T-helper 2 cell treated with Interferon-gamma antibody and Interleukin-4, amounts not matched to agents 5 μg/mL and 100 μg/mL, for 36 hours (primary cell): Measurements from ENCODE around the gene PARD3B.
A peak's percentile ranks its signal among the peaks of the same experiment; 100 is the strongest.

Source experiments
- DNase-seq: peaks from one replicate; pipeline ENCODE4 v3.0.0; 2021; ENCODE audit warnings: low spot score
- H3K27ac Mint-ChIP-seq: one replicate; pipeline ENCODE4 v1.8.0; 2021; ENCODE audit warnings: mild to moderate bottlenecking, mixed read lengths
- H3K27me3 Mint-ChIP-seq: one replicate; pipeline ENCODE4 v1.8.0; 2021; ENCODE audit warnings: low read depth, mixed read lengths
- H3K36me3 Mint-ChIP-seq: one replicate; pipeline ENCODE4 v1.8.0; 2021; ENCODE audit warnings: low read depth, mixed read lengths
- H3K4me1 Mint-ChIP-seq: one replicate; pipeline ENCODE4 v1.8.0; 2021; ENCODE audit warnings: low read depth, mixed read lengths
- H3K4me3 Mint-ChIP-seq: one replicate; pipeline ENCODE4 v1.8.0; 2022; ENCODE audit warnings: mild to moderate bottlenecking, moderate library complexity, mixed read lengths
- H3K9me3 Mint-ChIP-seq: one replicate; pipeline ENCODE4 v1.8.0; 2021; ENCODE audit warnings: mixed read lengths

The PARD3B gene

GRCh38 chr2:204772546-204772945 lies 227.3 kb downstream of the PARD3B start:
- no peak overlapping the region for H3K27ac Mint-ChIP-seq
- H3K4me1 Mint-ChIP-seq = no peaks in the 10 kb centered on the region
- no peak for DNase-seq
- H3K27me3 Mint-ChIP-seq = peaks cover 30% of the 10 kb centered on the region
- no peaks in the 10 kb centered on the region for H3K9me3 Mint-ChIP-seq
- H3K36me3 Mint-ChIP-seq = no peaks in the 10 kb centered on the region
- H3K4me3 Mint-ChIP-seq = no peak overlapping the region

DNA sequence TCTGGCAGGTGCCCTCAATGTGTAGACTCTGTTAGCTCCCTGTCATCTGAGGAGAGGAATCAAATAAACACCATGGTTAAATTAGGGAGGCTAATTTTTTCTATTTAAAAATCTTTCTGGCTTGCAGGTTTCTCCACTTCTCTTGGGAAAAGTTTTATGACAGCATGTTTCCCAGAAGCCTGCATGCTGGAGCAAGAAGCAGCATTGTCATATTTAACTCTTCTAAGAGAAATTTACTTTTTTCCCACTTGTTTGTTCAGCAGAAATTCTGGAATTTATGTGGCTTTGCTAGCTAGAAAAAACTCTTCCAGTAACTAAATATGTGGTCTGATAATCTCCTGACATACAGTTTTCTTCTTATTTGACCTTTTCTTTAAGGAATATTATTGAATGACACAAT lies 230.5 kb downstream of the PARD3B start:
- Mint-ChIP-seq H3K4me3 (no peak overlapping the region), H3K4me1 (no peaks in the 10 kb centered on the region), H3K9me3 (no peaks in the 10 kb centered on the region), H3K36me3 (no peaks in the 10 kb centered on the region), H3K27me3 (peaks cover 25% of the 10 kb centered on the region), H3K27ac (no peak overlapping the region)
- no peak for DNase-seq

DNA sequence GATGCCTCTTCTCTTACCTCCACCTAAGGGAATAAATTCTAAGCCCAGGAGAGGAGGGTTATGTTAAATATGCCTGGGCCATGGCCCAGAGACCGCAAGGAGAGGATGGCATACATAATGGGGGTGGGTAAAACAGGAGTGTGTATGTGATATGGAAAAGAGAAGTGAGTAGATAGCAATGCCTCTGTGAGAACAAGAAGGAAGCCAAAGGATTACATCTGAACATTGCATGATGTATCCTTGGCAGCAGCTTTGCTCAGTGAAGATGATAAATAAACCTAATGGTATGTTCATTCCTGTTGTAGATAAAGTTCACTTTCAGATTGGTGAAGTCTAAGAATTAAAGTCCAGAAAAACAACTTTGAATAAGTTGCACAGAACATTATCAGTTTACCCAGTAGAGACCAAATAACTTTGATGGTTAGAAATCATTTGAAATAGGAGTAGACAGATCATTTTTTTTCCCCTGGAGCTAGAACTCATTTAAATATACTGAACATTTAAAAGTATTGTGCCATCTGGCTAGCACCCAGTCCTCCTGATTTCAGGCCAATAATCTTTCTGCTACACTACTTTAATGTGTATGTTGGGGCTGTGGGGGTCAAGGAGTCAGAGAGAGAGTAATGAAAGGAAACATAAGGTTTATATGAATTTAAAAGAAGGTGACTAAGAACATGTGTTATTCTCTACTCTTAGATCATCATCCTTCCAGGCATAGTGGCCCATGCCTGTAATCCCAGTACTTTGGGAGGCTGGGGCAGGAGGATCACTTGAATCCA lies 231.7 kb downstream of the PARD3B start:
- no peaks in the 10 kb centered on the region for H3K9me3 Mint-ChIP-seq
- no peaks in the 10 kb centered on the region for H3K4me1 Mint-ChIP-seq
- no peaks in the 10 kb centered on the region for H3K36me3 Mint-ChIP-seq
- peaks cover 24% of the 10 kb centered on the region for H3K27me3 Mint-ChIP-seq
- no peak overlapping the region for H3K27ac Mint-ChIP-seq
- DNase-seq = no peak
- H3K4me3 Mint-ChIP-seq = no peak overlapping the region

DNA sequence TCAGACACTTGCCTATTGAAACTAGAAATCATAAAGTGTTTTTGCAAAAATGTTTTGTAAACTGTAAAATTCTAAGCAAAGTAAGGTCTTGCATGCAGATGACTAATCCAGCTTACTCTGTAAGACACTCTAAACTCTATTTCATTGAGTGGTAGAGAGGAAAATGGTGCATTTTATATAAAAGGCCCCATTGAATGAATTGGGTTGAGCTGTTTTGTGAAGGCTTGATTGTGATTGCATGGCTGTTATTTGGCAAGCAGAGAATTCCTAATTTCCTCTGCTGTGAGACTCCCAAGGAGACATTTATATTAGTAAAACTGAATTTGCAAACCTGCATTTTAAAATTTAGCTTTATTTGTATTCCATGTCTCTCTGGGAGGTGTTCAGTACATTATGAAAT lies 234.5 kb downstream of the PARD3B start:
- Mint-ChIP-seq H3K27me3 (peaks cover 12% of the 10 kb centered on the region), H3K27ac (no peak overlapping the region), H3K4me1 (no peaks in the 10 kb centered on the region), H3K4me3 (no peak overlapping the region), H3K36me3 (no peaks in the 10 kb centered on the region), H3K9me3 (no peaks in the 10 kb centered on the region)
- no peak for DNase-seq

GRCh38 chr2:204781941-204782340 lies 236.7 kb downstream of the PARD3B start:
- no peaks in the 10 kb centered on the region for H3K9me3 Mint-ChIP-seq
- no peaks in the 10 kb centered on the region for H3K4me1 Mint-ChIP-seq
- H3K27me3 Mint-ChIP-seq = peaks cover under 1% of the 10 kb centered on the region
- H3K4me3 Mint-ChIP-seq = no peak overlapping the region
- DNase-seq = no peak
- H3K27ac Mint-ChIP-seq = no peak overlapping the region
- no peaks in the 10 kb centered on the region for H3K36me3 Mint-ChIP-seq

- Mint-ChIP-seq H3K4me1 (peaks cover 2% of the 10 kb centered on the region), H3K9me3 (no peaks in the 10 kb centered on the region), H3K27me3 (peaks cover 18% of the 10 kb centered on the region), H3K36me3 (no peaks in the 10 kb centered on the region), H3K27ac (no peak overlapping the region), H3K4me3 (no peak overlapping the region)
- no peak for DNase-seq
Observed at GRCh38 chr2:204790076-204790475, 244.8 kb downstream of the PARD3B start.

- Mint-ChIP-seq H3K4me3 (no peak overlapping the region), H3K4me1 (peaks cover 4% of the 10 kb centered on the region), H3K36me3 (no peaks in the 10 kb centered on the region), H3K9me3 (no peaks in the 10 kb centered on the region), H3K27ac (no peak overlapping the region), H3K27me3 (peaks cover 24% of the 10 kb centered on the region)
- DNase-seq = no peak
Observed at GRCh38 chr2:204791230-204791629, 246.0 kb downstream of the PARD3B start.

GRCh38 chr2:204794624-204795023 lies 249.3 kb downstream of the PARD3B start:
- Mint-ChIP-seq H3K4me3 (no peak overlapping the region), H3K27ac (no peak overlapping the region), H3K4me1 (peaks cover 5% of the 10 kb centered on the region), H3K9me3 (no peaks in the 10 kb centered on the region), H3K36me3 (no peaks in the 10 kb centered on the region), H3K27me3 (peaks cover 25% of the 10 kb centered on the region)
- DNase-seq = no peak

- Mint-ChIP-seq H3K27me3 (peaks cover 28% of the 10 kb centered on the region), H3K9me3 (peaks cover 5% of the 10 kb centered on the region), H3K4me1 (peaks cover 5% of the 10 kb centered on the region), H3K36me3 (no peaks in the 10 kb centered on the region), H3K27ac (no peak overlapping the region), H3K4me3 (no peak overlapping the region)
- DNase-seq = no peak
Observed at GRCh38 chr2:204795156-204795555, 249.9 kb downstream of the PARD3B start.

GRCh38 chr2:204796581-204796980 lies 251.3 kb downstream of the PARD3B start:
- Mint-ChIP-seq H3K4me3 (no peak overlapping the region), H3K27ac (no peak overlapping the region), H3K4me1 (peaks cover 5% of the 10 kb centered on the region), H3K36me3 (no peaks in the 10 kb centered on the region), H3K9me3 (peaks cover 11% of the 10 kb centered on the region), H3K27me3 (peaks cover 33% of the 10 kb centered on the region)
- DNase-seq = peak; percentile 15

DNA sequence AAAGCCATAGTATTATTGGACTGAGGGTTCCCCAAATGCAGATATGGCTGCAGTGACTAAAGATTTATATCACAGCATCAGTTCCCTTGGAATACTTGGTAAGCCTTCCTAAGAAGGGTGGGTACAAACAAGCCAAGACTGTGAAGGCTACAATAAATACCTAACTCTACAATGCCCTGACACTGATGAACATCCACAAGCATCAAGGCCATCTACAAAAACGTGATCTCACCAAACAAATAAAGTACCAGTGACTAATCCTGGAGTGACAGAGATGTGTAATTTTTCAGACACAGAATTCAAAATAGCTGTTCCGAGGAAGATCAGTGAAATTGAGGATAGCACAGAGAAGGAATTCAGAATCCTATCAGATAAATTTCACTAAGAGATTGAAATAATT lies 254.5 kb downstream of the PARD3B start:
- Mint-ChIP-seq H3K4me1 (peaks cover 22% of the 10 kb centered on the region), H3K9me3 (peaks cover 25% of the 10 kb centered on the region), H3K36me3 (peaks cover 6% of the 10 kb centered on the region), H3K27me3 (peaks cover 20% of the 10 kb centered on the region), H3K27ac (no peak overlapping the region), H3K4me3 (no peak overlapping the region)
- DNase-seq = no peak

DNA sequence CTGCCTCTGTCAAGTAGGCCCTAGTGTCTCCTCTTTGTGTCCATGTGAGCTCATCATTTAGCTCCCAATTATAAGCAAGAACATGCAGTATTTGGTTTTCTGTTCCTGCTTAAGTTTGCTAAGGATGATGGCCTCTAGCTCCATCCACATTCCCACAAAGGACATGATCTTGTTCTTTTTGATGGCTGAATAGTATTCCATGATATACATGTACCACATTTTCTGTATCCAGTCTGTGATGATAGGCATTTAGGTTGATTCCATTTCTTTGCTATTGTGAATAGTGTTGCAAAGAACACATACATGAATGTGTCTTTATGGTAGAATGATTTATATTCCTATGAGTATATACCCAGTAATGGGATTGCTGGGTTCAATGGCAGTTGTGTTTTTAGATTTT lies 263.2 kb downstream of the PARD3B start:
- Mint-ChIP-seq H3K4me1 (peaks cover 12% of the 10 kb centered on the region), H3K36me3 (peaks cover 21% of the 10 kb centered on the region), H3K9me3 (peaks cover 69% of the 10 kb centered on the region), H3K4me3 (no peak overlapping the region), H3K27me3 (peaks cover 24% of the 10 kb centered on the region), H3K27ac (no peak overlapping the region)
- DNase-seq = no peak

- Mint-ChIP-seq H3K4me3 (no peak overlapping the region), H3K27ac (no peak overlapping the region), H3K9me3 (peaks cover 9% of the 10 kb centered on the region), H3K4me1 (peaks cover 2% of the 10 kb centered on the region), H3K27me3 (peaks cover 32% of the 10 kb centered on the region), H3K36me3 (peaks cover 4% of the 10 kb centered on the region)
- no peak for DNase-seq
Observed at GRCh38 chr2:204824751-204825453, 279.6 kb downstream of the PARD3B start.

GRCh38 chr2:204825681-204826080 lies 280.4 kb downstream of the PARD3B start:
- H3K4me3 Mint-ChIP-seq = no peak overlapping the region
- H3K27ac Mint-ChIP-seq = no peak overlapping the region
- H3K27me3 Mint-ChIP-seq = peaks cover 32% of the 10 kb centered on the region
- H3K9me3 Mint-ChIP-seq = peaks cover 11% of the 10 kb centered on the region
- H3K4me1 Mint-ChIP-seq = peaks cover 2% of the 10 kb centered on the region
- H3K36me3 Mint-ChIP-seq = peaks cover 4% of the 10 kb centered on the region
- no peak for DNase-seq
